Glutamatergic neuron (in vitro differentiated cells): ENCODE data around the gene UBAP2L. TPM values are rescaled to one million over a fixed set of nuclear protein-coding genes. Genes with fewer than 3 reads are reported as not detected.
"Not testable (repeated sequence)": the region's sequence is repeated elsewhere in the genome, so short reads cannot be mapped to it uniquely, and the experiment has no call there.

Source experiments
- DNase-seq: peaks from one replicate; pipeline ENCODE4 v3.0.0; 2022
- H3K27ac Mint-ChIP-seq: one replicate; pipeline ENCODE4 v1.8.0; 2020; ENCODE audit warnings: mild to moderate bottlenecking, mixed read lengths, inconsistent platforms; ENCODE audit not compliant: unreplicated experiment
- H3K27me3 Mint-ChIP-seq: one replicate; pipeline ENCODE4 v1.8.0; 2020; ENCODE audit warnings: mild to moderate bottlenecking, moderate library complexity, mixed read lengths, inconsistent platforms; ENCODE audit not compliant: unreplicated experiment
- H3K36me3 Mint-ChIP-seq: one replicate; pipeline ENCODE4 v1.8.0; 2020; ENCODE audit warnings: mild to moderate bottlenecking, mixed read lengths, inconsistent platforms; ENCODE audit not compliant: unreplicated experiment
- H3K4me1 Mint-ChIP-seq: one replicate; pipeline ENCODE4 v1.8.0; 2020; ENCODE audit warnings: mild to moderate bottlenecking, low read depth, mixed read lengths, inconsistent platforms; ENCODE audit not compliant: unreplicated experiment
- H3K4me3 Mint-ChIP-seq: one replicate; pipeline ENCODE4 v1.8.0; 2020; ENCODE audit warnings: mild to moderate bottlenecking, mixed read lengths, inconsistent platforms; ENCODE audit not compliant: unreplicated experiment
- H3K9me3 Mint-ChIP-seq: one replicate; pipeline ENCODE4 v1.8.0; 2020; ENCODE audit warnings: mild to moderate bottlenecking, moderate library complexity, mixed read lengths, inconsistent platforms; ENCODE audit not compliant: unreplicated experiment
- CTCF ChIP-seq: fragments of 200-600 bp; sonication (generic); IDR thresholded peaks from one replicate; pipeline ENCODE4 v1.5.0; 2021; ENCODE audit not compliant: partially characterized antibody, unreplicated experiment
- total RNA-seq: library from RNA; stranded (reverse); fragmentation: NEBNext Ultra II Directional; extraction: Animal tissue kit (Norgen Biotek cat#: 25700); gene quantifications from one replicate; pipeline ENCODE4 v1.2.1, GENCODE V29; 2021; ENCODE audit not compliant: unreplicated experiment

Gene UBAP2L
- total RNA-seq, 1 donor from 2014 or later: 259 TPM

GRCh38 chr1:154221278-154222001 lies 685 bp downstream of the UBAP2L start:
- no peak for TF ChIP-seq CTCF
- Mint-ChIP-seq H3K27me3 (peaks cover 8% of the 10 kb centered on the region), H3K9me3 (peaks cover 15% of the 10 kb centered on the region), H3K36me3 (no peaks in the 10 kb centered on the region), H3K4me3 (peak overlapping the region; percentile 97), H3K4me1 (peaks cover 31% of the 10 kb centered on the region), H3K27ac (peak overlapping the region; percentile 98)
- DNase-seq: peak; percentile 61

- no peak for DNase-seq
- peaks cover 31% of the 10 kb centered on the region for H3K4me1 Mint-ChIP-seq
- H3K9me3 Mint-ChIP-seq: peaks cover 15% of the 10 kb centered on the region
- TF ChIP-seq CTCF: no peak
- no peaks in the 10 kb centered on the region for H3K36me3 Mint-ChIP-seq
- H3K27ac Mint-ChIP-seq: peak overlapping the region; percentile 98
- peaks cover 8% of the 10 kb centered on the region for H3K27me3 Mint-ChIP-seq
- peak overlapping the region; percentile 97 for H3K4me3 Mint-ChIP-seq
These were observed 1.8 kb downstream of the UBAP2L start for GRCh38 chr1:154222518-154222917.

GRCh38 chr1:154222918-154223317 lies 2.2 kb downstream of the UBAP2L start:
- Mint-ChIP-seq H3K27ac (no peak overlapping the region), H3K9me3 (peaks cover 15% of the 10 kb centered on the region), H3K4me3 (peak overlapping the region; percentile 97), H3K27me3 (peaks cover 8% of the 10 kb centered on the region), H3K36me3 (no peaks in the 10 kb centered on the region), H3K4me1 (peaks cover 31% of the 10 kb centered on the region)
- TF ChIP-seq CTCF: no peak
- DNase-seq: no peak

GRCh38 chr1:154223621-154224020 lies 2.9 kb downstream of the UBAP2L start:
- peaks cover 27% of the 10 kb centered on the region for H3K4me1 Mint-ChIP-seq
- peaks cover 15% of the 10 kb centered on the region for H3K9me3 Mint-ChIP-seq
- no peak for TF ChIP-seq CTCF
- DNase-seq: no peak
- no peaks in the 10 kb centered on the region for H3K36me3 Mint-ChIP-seq
- peaks cover 8% of the 10 kb centered on the region for H3K27me3 Mint-ChIP-seq
- H3K4me3 Mint-ChIP-seq: peak overlapping the region; percentile 97
- H3K27ac Mint-ChIP-seq: no peak overlapping the region

- no peak overlapping the region for H3K27ac Mint-ChIP-seq
- no peaks in the 10 kb centered on the region for H3K36me3 Mint-ChIP-seq
- peaks cover 9% of the 10 kb centered on the region for H3K9me3 Mint-ChIP-seq
- H3K4me1 Mint-ChIP-seq: peaks cover 18% of the 10 kb centered on the region
- H3K27me3 Mint-ChIP-seq: peaks cover 5% of the 10 kb centered on the region
- no peak for DNase-seq
- H3K4me3 Mint-ChIP-seq: no peak overlapping the region
- TF ChIP-seq CTCF: no peak
These were observed 4.6 kb downstream of the UBAP2L start for GRCh38 chr1:154225370-154225769.

GRCh38 chr1:154231112-154231511 lies 10.4 kb downstream of the UBAP2L start:
- H3K27me3 Mint-ChIP-seq, H3K4me3 Mint-ChIP-seq, H3K36me3 Mint-ChIP-seq: not testable (repeated sequence)

GRCh38 chr1:154233127-154233526 lies 12.4 kb downstream of the UBAP2L start:
- H3K4me1 Mint-ChIP-seq, DNase-seq, H3K36me3 Mint-ChIP-seq, H3K27ac Mint-ChIP-seq, H3K4me3 Mint-ChIP-seq, H3K27me3 Mint-ChIP-seq, H3K9me3 Mint-ChIP-seq: not testable (repeated sequence)

More at GRCh38 chr1:154231112-154231511, 10.4 kb downstream of the UBAP2L start:
- not testable (repeated sequence) for H3K27ac Mint-ChIP-seq, H3K4me1 Mint-ChIP-seq, DNase-seq, H3K9me3 Mint-ChIP-seq
